ENCODE measurements around the gene DCLK1.

- no peak for TF ChIP-seq CTCF (conservative IDR thresholded peaks at IDR 0.05)
- TF ChIP-seq EZH2 (IDR thresholded peaks at IDR 0.05; ENCODE audit: low read depth) = no peak
These were observed 28.5 kb downstream of the DCLK1 start for GRCh38 chr13:36102721-36103120.
